KBM-7 (cell line): ENCODE measurements around the gene CFAP410.
A peak's percentile ranks its signal among the peaks of the same experiment; 100 is the strongest.

Source experiments
- DNase-seq: peaks from one replicate; pipeline ENCODE4 v3.0.0-alpha.2; 2015
- in situ Hi-C: fragments of 300-500 bp; cut with MboI; formaldehyde crosslinking; loops from 2 replicates; pipeline ENCODE4 v1.14.3; 2020; ENCODE audit warnings: low sequenced_read_pairs, low pct_unique_long_range_greater_than_20kb, mixed read lengths

The CFAP410 gene

GRCh38 chr21:44335266-44336059, 3.7 kb downstream of the CFAP410 start:
- in situ Hi-C loops: loop anchor here (25.0 kb wide), 1 partner anchor 523 kb away; no protein-coding TSS in a partner anchor
- no peak for DNase-seq

- in situ Hi-C loops: loop anchor here (25.0 kb wide), 1 partner anchor 522 kb away; no protein-coding TSS in a partner anchor
- no peak for DNase-seq
Observed at GRCh38 chr21:44334329-44335030, 4.7 kb downstream of the CFAP410 start.

GRCh38 chr21:44333509-44334328, 5.5 kb downstream of the CFAP410 start:
- no peak for DNase-seq
- in situ Hi-C loops: loop anchor here (25.0 kb wide), 1 partner anchor 521 kb away; no protein-coding TSS in a partner anchor

GRCh38 chr21:44332965-44333364, 6.2 kb downstream of the CFAP410 start:
- in situ Hi-C loops: loop anchor here (25.0 kb wide), 1 partner anchor 521 kb away; no protein-coding TSS in a partner anchor

GRCh38 chr21:44332383-44332782, 6.8 kb downstream of the CFAP410 start:
- DNase-seq: no peak
- in situ Hi-C loops: loop anchor here (25.0 kb wide), 1 partner anchor 520 kb away; no protein-coding TSS in a partner anchor

More at GRCh38 chr21:44332965-44333364, 6.2 kb downstream of the CFAP410 start:
- no peak for DNase-seq

GRCh38 chr21:44331650-44332307, 7.4 kb downstream of the CFAP410 start:
- DNase-seq: no peak
- in situ Hi-C loops: loop anchor here (25.0 kb wide), 1 partner anchor 519 kb away; no protein-coding TSS in a partner anchor

- DNase-seq: no peak
- in situ Hi-C loops: loop anchor here (25.0 kb wide), 1 partner anchor 519 kb away; no protein-coding TSS in a partner anchor
Observed at GRCh38 chr21:44331209-44331608, 8.0 kb downstream of the CFAP410 start.

- in situ Hi-C loops: loop anchor here (25.0 kb wide), 1 partner anchor 518 kb away; no protein-coding TSS in a partner anchor
- no peak for DNase-seq
Observed at GRCh38 chr21:44330698-44331097, 8.5 kb downstream of the CFAP410 start.

GRCh38 chr21:44329971-44330681, 9.1 kb downstream of the CFAP410 start:
- peak; percentile 18 for DNase-seq
- in situ Hi-C loops: loop anchor here (25.0 kb wide), 1 partner anchor 518 kb away; no protein-coding TSS in a partner anchor

- peak; percentile 19 for DNase-seq
- in situ Hi-C loops: loop anchor here (25.0 kb wide), 1 partner anchor 517 kb away; no protein-coding TSS in a partner anchor
Observed at GRCh38 chr21:44329086-44329889, 9.9 kb downstream of the CFAP410 start.

GRCh38 chr21:44328242-44328895, 10.8 kb downstream of the CFAP410 start:
- no peak for DNase-seq
- in situ Hi-C loops: loop anchor here (25.0 kb wide), 1 partner anchor 516 kb away; no protein-coding TSS in a partner anchor

GRCh38 chr21:44327603-44327974, 11.6 kb downstream of the CFAP410 start:
- no peak for DNase-seq
- in situ Hi-C loops: loop anchor here (25.0 kb wide), 1 partner anchor 515 kb away; no protein-coding TSS in a partner anchor

GRCh38 chr21:44326716-44327602, 12.2 kb downstream of the CFAP410 start:
- no peak for DNase-seq
- in situ Hi-C loops: loop anchor here (25.0 kb wide), 1 partner anchor 515 kb away; no protein-coding TSS in a partner anchor

GRCh38 chr21:44326272-44326647, 12.9 kb downstream of the CFAP410 start:
- DNase-seq: no peak
- in situ Hi-C loops: loop anchor here (25.0 kb wide), 1 partner anchor 514 kb away; no protein-coding TSS in a partner anchor
